SH-SY5Y (cell line): Measurements from ENCODE around the gene GLOD4.

Source experiments
- GATA2 ChIP-seq: IDR thresholded peaks from 2 replicates; pipeline ENCODE4 v1.6.1; 2011; ENCODE audit warnings: mild to moderate bottlenecking, low read depth, low read length
- GATA3 ChIP-seq: IDR thresholded peaks from 2 replicates; pipeline ENCODE4 v1.6.1; 2011; ENCODE audit warnings: low read depth, mild to moderate bottlenecking, low read length, moderate library complexity

DNA sequence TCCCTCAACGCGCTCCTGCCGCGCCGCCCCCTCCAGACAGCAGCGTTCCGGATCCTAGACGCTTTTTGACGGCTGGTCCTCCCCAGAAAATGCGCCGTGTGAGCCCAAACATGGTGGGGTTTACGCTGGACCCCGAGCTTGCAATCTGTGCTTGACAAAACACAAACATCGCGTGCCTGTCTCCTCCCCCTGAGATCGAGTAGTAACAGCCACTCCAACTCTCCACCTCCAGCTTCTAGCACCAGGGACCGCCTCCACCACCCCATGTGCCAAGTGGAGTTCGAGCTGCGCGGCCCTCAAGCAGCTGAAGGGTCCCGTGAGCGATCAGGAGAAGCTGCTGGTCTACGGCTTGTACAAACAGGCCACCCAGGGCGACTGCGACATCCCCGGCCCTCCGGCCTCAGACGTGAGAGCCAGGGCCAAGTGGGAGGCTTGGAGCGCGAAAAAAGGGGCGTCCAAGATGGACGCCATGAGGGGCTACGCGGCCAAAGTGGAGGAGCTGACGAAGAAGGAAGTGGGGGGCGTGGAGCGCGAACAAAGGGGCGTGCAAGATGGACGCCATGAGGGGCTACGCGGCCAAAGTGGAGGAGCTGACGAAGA lies 29.4 kb downstream of the GLOD4 start:
- TF ChIP-seq GATA3 (no peak), GATA2 (no peak)
